KOPT-K1 (cell line): ENCODE results near the gene ACTR3C.
"Not testable (repeated sequence)": the region's sequence is repeated elsewhere in the genome, so short reads cannot be mapped to it uniquely, and the experiment has no call there.

Experiments used
- H3K27ac ChIP-seq: fragments of 200-600 bp; sonication (generic); 2 replicates; pipeline ENCODE4 v1.5.1; 2016; ENCODE audit warnings: antibody characterized with exemption, mild to moderate bottlenecking, low read depth, low read length; ENCODE audit not compliant: poor library complexity, severe bottlenecking
- H3K36me3 ChIP-seq: fragments of 200-600 bp; sonication (generic); 2 replicates; pipeline ENCODE4 v1.5.1; 2017; ENCODE audit warnings: antibody characterized with exemption, mild to moderate bottlenecking, low read length, moderate library complexity; ENCODE audit not compliant: insufficient read depth
- H3K9me3 ChIP-seq: fragments of 200-600 bp; sonication (generic); 2 replicates; pipeline ENCODE4 v1.5.1; 2017; ENCODE audit warnings: antibody characterized with exemption, low read length, mild to moderate bottlenecking; ENCODE audit not compliant: insufficient read depth, poor library complexity, severe bottlenecking

The ACTR3C gene

DNA sequence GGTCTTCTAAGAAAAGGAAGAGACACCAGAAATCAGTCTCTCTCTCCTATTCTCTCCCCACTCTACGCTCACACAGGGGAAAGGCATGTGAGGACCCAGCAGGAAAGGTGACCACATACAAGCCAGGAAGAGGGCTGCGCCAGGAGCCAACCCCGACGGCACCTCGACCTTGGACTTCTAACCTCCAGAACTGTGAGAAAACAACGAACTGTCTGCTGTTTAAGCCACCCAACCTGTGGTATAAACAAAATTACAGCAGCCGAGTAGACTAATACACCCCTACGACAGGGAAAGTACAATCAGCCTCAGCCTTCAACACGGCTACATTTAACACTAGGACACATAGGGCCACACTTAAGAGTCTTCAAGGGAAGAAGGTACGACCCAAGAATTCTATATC, 26.5 kb downstream of the ACTR3C start:
- not testable (repeated sequence) for H3K36me3 ChIP-seq, H3K9me3 ChIP-seq, H3K27ac ChIP-seq

DNA sequence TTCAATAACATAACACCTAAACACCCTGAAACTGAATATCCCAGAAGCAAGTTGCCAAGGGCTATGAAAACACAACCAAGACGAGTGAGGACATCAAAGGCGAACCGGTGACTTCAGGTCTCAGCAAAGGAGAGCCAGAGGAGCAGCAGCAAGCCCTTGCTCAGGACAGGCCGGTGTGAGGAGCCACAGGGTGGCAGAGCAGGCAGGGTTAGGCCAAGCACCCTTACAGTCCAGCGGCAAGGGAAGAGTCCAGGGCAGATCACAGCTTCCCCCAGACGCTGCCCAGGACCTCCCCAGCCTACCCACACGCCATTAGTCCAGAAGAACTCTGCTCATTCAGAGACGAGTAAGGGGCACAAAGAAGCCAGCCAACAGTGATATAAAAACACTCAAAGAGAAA, 27.7 kb downstream of the ACTR3C start:
- not testable (repeated sequence) for H3K36me3 ChIP-seq, H3K9me3 ChIP-seq, H3K27ac ChIP-seq

DNA sequence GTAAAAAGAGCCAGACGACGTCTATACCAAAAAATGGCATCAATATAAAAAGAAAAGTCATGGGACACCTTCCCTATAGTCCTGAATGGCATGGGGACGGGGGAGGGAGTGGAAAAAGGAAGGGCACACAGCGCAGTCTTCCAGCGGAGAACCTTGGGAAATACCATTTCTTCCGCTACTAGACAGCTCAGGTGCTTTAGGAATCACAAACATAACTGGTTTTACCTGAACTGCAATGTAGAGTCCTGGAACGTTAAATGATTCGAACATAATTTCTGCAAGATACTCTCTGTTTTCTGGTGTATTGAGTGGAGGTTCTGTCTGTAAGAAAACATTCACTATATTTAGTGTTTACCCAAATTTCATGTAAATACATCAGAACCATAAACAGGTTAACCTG, 28.3 kb downstream of the ACTR3C start:
- not testable (repeated sequence) for H3K36me3 ChIP-seq, H3K9me3 ChIP-seq, H3K27ac ChIP-seq

DNA sequence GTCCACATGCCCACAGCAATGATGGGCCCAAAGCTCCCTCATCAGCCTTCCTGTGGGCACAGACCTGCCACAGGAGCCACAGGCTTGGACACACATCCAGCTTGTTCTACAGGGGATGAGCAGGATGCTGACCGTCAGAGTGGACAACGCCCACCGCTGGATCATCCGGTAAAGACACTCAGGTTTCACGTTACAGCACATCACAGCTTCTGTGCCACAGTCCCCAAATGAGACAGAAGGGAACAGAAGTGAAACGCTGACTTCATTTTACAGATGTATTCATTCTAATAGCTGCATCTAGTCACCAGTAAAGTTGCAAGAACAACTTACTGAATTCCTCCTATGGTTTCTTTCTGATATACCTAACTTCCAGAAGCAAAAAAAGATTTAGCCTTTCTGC, 33.0 kb downstream of the ACTR3C start:
- H3K27ac ChIP-seq, H3K36me3 ChIP-seq, H3K9me3 ChIP-seq: not testable (repeated sequence)

DNA sequence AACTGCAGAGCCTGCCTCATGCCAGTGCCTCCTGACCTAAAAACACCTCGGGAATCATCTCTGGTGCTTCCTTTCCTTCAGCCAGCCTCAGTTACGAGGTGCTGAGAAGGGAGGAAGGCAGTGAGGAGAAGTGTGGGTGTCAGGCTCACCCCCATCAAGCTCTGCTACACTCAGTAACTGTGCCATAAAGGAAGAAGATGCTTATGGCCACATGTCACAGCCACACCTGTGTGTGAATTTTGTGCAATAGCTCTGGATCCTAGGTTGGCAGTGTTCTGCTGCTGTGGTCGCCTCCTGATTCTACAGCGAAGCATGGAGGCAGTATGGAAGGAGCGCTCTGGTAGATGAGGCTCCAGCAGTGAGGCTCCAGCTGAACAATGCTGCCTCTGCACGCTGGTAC, 34.5 kb downstream of the ACTR3C start:
- not testable (repeated sequence) for H3K9me3 ChIP-seq, H3K27ac ChIP-seq, H3K36me3 ChIP-seq

DNA sequence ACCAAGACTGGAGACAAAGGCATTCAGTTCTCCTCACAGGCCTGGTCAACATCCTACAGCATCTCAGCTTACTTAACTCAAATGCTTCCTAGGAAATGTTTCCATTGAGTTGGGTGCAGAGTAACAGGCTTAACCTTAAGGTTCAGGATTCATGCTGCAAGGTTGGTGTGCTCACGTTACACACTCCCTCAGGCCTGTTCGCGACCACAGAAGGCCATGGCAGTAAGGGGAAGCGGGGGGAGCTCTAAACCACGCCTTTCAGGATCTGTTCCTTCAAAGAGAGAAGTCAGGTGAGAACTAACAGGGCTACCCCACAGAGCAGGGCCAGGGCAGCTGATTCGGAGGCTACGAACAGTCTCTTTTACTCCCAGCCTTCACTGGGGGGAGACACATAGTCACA, 35.5 kb downstream of the ACTR3C start:
- not testable (repeated sequence) for H3K36me3 ChIP-seq, H3K9me3 ChIP-seq, H3K27ac ChIP-seq

DNA sequence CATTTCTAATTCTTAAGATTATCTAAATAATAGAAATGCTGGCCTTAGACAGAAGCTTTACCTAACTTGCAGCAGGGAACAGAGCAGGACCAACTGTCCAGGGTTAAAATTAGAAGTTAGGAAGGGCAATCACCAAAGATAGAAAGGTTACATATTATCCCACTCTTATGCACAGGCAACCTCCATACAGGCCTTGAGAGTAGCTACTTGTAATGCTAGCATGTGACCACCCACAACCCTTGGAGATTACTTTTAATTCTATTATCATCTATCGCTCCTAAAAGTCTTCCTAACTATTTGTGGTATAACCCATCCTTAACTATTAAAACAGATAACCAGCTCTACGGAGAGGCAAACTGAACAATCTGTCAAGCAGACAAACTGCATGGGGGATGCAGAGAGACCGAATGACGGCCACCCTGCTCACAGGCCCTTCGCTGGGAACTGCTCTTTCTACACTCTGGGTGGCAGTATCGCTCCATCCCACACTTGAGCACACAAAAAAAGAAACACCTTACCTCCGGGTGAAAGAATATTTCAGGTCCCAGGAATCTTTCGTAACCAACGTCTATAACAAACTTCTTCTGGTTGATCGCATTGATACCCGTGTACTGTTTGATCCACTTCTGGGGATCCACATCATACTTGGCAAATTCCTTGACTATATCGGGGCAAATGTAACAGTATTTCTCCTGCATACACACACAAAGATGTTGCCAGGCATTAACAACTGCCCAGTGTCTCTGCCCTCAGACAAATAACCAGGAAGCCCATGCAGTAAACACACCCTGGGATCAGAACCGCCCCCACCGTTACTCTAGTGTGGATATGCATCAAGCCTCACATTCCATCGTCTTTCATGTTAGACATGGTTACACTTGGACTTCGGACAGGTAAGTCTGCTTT, 37.2 kb downstream of the ACTR3C start:
- H3K27ac ChIP-seq, H3K36me3 ChIP-seq, H3K9me3 ChIP-seq: not testable (repeated sequence)

DNA sequence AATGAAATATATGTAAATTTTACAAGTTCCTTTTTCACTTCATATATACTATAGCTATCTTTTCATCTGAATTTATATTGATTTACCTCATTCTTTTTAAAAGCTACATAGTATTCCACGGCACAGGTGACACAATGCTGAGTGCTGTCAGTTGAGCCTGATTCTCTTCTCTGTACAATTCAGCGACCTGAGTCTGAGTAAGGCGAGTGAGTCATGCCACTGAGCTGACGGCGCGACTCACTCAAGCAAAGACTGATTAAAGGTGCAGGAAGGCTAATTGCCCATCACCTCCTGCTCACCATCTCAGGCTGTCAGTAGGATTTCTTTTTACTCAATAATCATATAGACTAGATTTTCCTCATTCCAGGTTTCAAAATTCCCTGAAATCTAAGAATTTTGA, 39.7 kb downstream of the ACTR3C start:
- not testable (repeated sequence) for H3K27ac ChIP-seq, H3K9me3 ChIP-seq, H3K36me3 ChIP-seq

DNA sequence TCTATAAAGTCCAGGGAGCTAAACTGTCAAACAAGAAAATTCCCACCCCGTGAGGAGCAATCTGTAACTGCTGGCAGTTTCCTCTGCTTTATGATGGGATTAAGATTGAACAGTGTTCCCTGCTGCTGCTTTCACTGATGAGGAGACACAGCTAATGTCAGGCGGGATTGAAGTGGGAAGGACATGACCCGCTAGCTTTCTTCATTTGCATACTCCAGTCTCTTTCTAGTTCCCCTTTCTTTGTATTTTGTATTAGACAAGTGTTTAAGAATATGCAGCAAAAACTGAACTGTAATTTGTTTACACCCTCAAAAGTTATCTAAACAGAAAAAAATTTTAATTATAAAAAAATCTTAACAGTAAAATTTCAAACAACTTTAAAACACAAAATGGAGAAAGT, 40.2 kb downstream of the ACTR3C start:
- not testable (repeated sequence) for H3K27ac ChIP-seq, H3K36me3 ChIP-seq, H3K9me3 ChIP-seq

DNA sequence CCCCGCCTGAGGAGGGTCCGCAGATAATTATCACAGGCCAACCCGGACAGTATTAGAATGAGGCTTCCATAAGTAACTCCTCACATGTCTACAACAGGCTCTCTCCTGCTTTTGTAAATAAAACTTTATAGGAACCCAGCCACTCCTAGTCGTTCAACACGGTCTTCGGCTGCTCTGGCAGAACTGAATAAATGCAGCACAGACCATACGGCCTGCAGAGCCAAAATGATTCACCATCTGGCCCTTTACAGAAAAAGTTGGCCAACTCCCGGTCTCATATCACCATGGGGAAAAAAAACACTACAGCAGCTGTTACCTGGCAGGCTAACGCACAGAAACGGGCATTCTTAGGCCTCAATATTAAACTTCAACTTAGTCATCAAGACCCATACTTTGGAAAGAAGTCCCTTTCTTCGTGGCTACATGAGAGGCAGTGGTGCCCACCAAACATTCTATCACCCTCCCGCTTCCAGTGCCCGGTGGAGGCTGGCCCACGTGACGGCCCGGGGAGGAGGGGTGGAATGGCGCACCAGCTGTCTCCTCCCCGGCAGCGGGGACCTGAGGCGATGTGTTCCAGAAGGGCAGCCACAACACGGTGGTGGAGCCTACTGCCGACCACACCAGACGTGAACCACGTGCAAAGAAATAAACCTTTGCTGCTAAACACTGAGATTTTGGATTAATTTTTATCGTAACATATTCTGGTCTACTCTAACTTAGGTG, 41.5 kb downstream of the ACTR3C start:
- not testable (repeated sequence) for H3K9me3 ChIP-seq, H3K27ac ChIP-seq, H3K36me3 ChIP-seq

DNA sequence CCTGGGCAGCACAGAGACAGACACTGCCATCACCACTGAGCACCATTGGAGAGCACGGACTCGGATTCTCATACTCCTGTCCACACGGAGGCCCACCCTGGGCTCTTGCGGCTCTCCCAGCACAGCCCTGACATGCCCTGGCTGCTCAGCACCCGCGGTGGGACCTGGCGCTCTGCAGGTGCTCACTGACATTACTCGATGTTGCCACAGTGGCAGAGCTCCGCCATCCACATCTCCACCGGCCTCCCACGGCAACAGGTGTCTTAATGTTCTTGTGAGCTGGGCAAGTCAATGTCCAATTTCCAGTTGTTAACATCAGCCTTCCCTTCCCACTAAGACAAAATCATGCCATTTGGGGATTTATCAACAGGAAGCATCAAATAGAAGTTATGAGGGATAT, 45.0 kb downstream of the ACTR3C start:
- H3K9me3 ChIP-seq, H3K27ac ChIP-seq: not testable (repeated sequence)

DNA sequence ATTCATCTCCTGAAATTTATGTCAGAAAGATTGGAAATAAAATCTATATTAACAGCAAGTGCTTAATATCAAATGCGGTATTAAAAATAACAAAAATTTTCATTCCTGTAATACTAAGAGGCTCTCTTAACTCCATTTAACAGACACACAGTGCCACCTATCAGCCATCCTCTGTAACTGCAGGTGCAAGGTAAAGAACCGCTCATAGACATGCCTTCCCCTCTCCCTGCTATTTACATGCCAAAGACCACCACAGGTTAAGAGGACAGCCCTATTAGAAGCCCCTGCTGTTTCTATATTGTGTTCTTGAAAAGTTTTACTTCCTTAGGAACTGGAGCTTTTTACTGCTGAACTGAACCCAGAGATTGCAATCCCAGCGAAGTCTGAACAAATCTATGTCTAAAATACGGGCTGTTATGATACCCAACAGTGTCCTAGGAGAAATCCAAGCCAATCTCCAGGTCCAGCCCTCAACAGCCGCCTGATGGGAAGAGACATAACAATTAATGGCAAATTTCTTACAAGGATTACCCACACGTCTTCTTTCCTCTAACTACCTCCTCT, 47.1 kb downstream of the ACTR3C start:
- H3K27ac ChIP-seq, H3K9me3 ChIP-seq, H3K36me3 ChIP-seq: not testable (repeated sequence)

More for the DNA sequence above, 45.0 kb downstream of the ACTR3C start:
- not testable (repeated sequence) for H3K36me3 ChIP-seq

DNA sequence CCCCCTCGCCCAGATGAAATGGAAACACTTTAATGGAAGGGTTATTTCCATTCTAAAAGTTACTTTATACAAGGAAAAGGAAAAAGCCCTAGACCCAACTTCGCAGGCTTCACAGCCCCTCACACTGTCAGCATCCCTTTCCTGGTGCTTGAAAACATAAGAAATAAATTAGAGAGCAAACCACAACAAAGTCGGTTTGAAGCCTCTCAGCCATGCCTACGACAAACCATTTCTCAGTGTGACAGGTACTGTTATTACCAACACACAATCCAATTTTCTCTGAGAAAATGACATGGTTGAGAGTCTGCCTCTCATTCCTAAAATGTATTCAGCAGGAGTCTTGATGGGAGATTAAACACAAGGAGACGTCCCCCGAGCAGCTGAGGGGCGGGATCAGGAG, 51.4 kb downstream of the ACTR3C start:
- not testable (repeated sequence) for H3K9me3 ChIP-seq, H3K27ac ChIP-seq, H3K36me3 ChIP-seq

DNA sequence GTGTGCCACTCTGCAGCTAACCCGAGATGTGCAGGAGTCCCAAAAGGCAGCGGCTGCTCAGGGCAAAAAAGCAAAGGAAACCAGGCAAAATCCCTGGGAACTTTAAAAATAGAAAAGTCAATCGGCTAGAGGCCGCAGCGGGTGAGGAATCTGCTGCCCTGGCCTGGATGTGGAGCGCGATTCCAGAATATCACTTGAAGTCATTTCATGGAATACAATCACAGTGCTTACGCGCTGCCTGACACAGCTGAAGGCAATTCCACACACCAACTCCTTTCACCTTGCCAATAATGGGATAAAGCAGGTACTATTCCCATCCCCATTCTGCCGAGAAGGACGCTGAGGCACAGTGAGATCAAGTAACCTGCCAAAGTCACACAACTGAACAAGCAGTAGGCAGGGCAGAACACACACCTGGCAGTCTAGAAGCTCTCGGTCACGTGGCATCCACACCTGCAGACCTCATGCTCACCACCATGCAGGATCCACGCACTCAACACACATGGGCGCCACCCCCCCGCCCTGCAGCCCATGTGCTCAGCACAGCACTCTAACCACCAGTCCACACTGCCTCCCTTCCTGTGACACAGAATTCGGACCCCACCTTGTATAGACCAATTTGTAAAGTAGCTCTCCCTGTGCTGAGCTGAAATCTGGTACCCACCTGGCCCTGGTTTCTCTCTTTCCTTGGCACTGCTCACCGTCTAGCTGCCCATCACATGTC, 53.1 kb downstream of the ACTR3C start:
- H3K27ac ChIP-seq, H3K9me3 ChIP-seq, H3K36me3 ChIP-seq: not testable (repeated sequence)

DNA sequence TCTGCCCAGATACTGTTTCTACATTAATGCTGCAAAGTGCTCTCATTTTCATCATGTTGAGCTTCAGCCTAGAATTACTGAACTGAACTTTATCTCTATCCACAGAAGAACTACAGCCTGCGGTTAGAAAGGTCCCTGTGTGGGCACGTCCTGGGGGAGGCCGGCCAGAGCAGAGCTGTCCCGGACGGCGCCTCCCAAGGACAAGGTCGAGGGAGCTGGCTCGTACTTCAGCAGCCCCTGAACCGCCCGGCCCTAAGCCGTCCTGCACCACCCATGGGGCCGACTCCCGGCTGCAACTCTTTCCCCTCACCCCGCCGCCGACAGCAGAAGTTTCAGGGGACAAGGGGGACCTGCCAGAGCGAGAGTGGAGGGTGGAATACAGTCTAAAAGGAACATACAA, 54.5 kb downstream of the ACTR3C start:
- not testable (repeated sequence) for H3K9me3 ChIP-seq, H3K27ac ChIP-seq

More for the DNA sequence above, 54.5 kb downstream of the ACTR3C start:
- H3K36me3 ChIP-seq: not testable (repeated sequence)
